Neural cell (in vitro differentiated cells): ENCODE results near the gene SPOCK1.

Source experiments
- RAD21 ChIP-seq: fragments of 450-650 bp; conservative IDR thresholded peaks from 2 replicates; pipeline ENCODE4 v1.6.1; 2014; ENCODE audit warnings: antibody characterized with exemption, mild to moderate bottlenecking, moderate library complexity
- SMC3 ChIP-seq: fragments of 450-650 bp; conservative IDR thresholded peaks from 2 replicates; pipeline ENCODE4 v1.6.1; 2014; ENCODE audit warnings: antibody characterized with exemption, mild to moderate bottlenecking, moderate library complexity; ENCODE audit not compliant: poor library complexity
- TF ChIP-seq, protein P1 (sequence below): IDR thresholded peaks from 2 replicates; pipeline ENCODE4 v1.6.1; 2012; ENCODE audit warnings: borderline replicate concordance

DNA sequence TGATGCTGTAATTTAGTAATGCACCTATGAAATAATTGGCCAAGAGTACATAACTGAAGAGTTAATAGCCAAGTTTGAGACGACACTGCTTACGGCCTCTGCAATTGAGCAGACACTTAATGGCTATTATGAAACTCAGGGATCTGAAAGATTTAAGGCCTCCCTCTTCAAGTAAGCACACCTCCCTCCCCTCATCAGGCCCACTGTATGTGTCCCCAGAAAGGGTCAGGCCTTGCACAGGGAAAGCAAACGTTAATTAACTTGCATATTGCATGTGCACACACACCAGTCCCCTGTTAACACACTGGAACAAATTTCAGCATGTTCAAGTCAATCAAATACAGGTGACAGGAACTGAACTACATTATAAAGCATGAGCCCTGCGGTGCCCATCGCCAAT is 163.6 kb downstream of the SPOCK1 start:
- TF ChIP-seq RAD21: no peak
- TF ChIP-seq, protein P1, sequence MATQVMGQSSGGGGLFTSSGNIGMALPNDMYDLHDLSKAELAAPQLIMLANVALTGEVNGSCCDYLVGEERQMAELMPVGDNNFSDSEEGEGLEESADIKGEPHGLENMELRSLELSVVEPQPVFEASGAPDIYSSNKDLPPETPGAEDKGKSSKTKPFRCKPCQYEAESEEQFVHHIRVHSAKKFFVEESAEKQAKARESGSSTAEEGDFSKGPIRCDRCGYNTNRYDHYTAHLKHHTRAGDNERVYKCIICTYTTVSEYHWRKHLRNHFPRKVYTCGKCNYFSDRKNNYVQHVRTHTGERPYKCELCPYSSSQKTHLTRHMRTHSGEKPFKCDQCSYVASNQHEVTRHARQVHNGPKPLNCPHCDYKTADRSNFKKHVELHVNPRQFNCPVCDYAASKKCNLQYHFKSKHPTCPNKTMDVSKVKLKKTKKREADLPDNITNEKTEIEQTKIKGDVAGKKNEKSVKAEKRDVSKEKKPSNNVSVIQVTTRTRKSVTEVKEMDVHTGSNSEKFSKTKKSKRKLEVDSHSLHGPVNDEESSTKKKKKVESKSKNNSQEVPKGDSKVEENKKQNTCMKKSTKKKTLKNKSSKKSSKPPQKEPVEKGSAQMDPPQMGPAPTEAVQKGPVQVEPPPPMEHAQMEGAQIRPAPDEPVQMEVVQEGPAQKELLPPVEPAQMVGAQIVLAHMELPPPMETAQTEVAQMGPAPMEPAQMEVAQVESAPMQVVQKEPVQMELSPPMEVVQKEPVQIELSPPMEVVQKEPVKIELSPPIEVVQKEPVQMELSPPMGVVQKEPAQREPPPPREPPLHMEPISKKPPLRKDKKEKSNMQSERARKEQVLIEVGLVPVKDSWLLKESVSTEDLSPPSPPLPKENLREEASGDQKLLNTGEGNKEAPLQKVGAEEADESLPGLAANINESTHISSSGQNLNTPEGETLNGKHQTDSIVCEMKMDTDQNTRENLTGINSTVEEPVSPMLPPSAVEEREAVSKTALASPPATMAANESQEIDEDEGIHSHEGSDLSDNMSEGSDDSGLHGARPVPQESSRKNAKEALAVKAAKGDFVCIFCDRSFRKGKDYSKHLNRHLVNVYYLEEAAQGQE: no peak
- TF ChIP-seq SMC3: no peak
